ENCODE data around the gene ARHGAP1.

DNA sequence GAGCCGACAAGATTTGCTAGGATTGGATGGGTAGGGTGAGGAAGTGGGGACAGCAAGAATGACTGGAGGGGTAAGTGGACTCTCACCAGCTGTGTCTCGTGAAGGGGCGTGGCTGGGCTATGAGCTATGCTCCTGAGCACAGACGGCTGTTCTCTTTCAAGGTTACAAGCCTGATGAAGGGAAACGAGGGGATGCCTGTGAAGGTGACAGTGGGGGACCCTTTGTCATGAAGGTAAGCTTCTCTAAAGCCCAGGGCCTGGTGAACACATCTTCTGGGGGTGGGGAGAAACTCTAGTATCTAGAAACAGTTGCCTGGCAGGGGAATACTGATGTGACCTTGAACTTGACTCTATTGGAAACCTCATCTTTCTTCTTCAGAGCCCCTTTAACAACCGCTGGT lies 38.5 kb upstream of the ARHGAP1 start:
- TF ChIP-seq, protein P1, sequence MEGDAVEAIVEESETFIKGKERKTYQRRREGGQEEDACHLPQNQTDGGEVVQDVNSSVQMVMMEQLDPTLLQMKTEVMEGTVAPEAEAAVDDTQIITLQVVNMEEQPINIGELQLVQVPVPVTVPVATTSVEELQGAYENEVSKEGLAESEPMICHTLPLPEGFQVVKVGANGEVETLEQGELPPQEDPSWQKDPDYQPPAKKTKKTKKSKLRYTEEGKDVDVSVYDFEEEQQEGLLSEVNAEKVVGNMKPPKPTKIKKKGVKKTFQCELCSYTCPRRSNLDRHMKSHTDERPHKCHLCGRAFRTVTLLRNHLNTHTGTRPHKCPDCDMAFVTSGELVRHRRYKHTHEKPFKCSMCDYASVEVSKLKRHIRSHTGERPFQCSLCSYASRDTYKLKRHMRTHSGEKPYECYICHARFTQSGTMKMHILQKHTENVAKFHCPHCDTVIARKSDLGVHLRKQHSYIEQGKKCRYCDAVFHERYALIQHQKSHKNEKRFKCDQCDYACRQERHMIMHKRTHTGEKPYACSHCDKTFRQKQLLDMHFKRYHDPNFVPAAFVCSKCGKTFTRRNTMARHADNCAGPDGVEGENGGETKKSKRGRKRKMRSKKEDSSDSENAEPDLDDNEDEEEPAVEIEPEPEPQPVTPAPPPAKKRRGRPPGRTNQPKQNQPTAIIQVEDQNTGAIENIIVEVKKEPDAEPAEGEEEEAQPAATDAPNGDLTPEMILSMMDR (IDR thresholded peaks at IDR 0.05) = no peak
- no peak for TF ChIP-seq POLR2A (IDR thresholded peaks at IDR 0.05)

Measured in right lobe of liver (tissue), 4 donors.